ENCODE results near the gene NDST1. TPM values are rescaled to one million over a fixed set of nuclear protein-coding genes. Genes with fewer than 3 reads are reported as not detected.

NDST1 gene
- total and polyA plus RNA-seq, 8 donors: 52.2 to 100 (median 71.3) TPM

GRCh38 chr5:150525163-150525562, 17.2 kb downstream of the NDST1 start:
- intact Hi-C loops (cut with DNase I): loop anchor here in 1 of 2 donors (10.0 kb wide), 1 partner anchor 60 kb away; no protein-coding TSS in a partner anchor
- no peaks in the 10 kb centered on the region for H3K9me3 ChIP-seq
- H3K4me1 ChIP-seq: peaks cover 20 to 65% of the 10 kb centered on the region in 2 donors
- no peak for ATAC-seq
- H3K27ac ChIP-seq: no peak overlapping the region
- no peak for TF ChIP-seq CTCF (IDR thresholded peaks at IDR 0.05)
- DNase-seq: no peak
- H3K4me3 ChIP-seq: no peak overlapping the region
- H3K36me3 ChIP-seq: peaks cover 0 to 42% of the 10 kb centered on the region in 2 donors
- no peaks in the 10 kb centered on the region for H3K27me3 ChIP-seq

GRCh38 chr5:150525781-150526180, 17.9 kb downstream of the NDST1 start:
- Histone ChIP-seq H3K4me3 (no peak overlapping the region), H3K4me1 (peaks cover 20 to 65% of the 10 kb centered on the region in 2 donors), H3K9me3 (no peaks in the 10 kb centered on the region), H3K27ac (no peak overlapping the region), H3K36me3 (peaks cover 0 to 41% of the 10 kb centered on the region in 2 donors), H3K27me3 (no peaks in the 10 kb centered on the region)
- no peak for ATAC-seq
- intact Hi-C loops (cut with DNase I): loop anchor here in 1 of 2 donors (10.0 kb wide), 1 partner anchor 61 kb away; no protein-coding TSS in a partner anchor
- no peak for DNase-seq
- TF ChIP-seq CTCF (IDR thresholded peaks at IDR 0.05): no peak

GRCh38 chr5:150527038-150527437, 19.1 kb downstream of the NDST1 start:
- TF ChIP-seq CTCF (IDR thresholded peaks at IDR 0.05): no peak
- intact Hi-C loops (cut with DNase I): loop anchor here in 1 of 2 donors (10.0 kb wide), 1 partner anchor 62 kb away; no protein-coding TSS in a partner anchor
- no peak overlapping the region for H3K27ac ChIP-seq

GRCh38 chr5:150527808-150528207, 19.9 kb downstream of the NDST1 start:
- Histone ChIP-seq H3K4me1 (peaks cover 13 to 49% of the 10 kb centered on the region in 2 donors), H3K9me3 (no peaks in the 10 kb centered on the region), H3K27ac (no peak overlapping the region), H3K36me3 (peaks cover 0 to 46% of the 10 kb centered on the region in 2 donors), H3K4me3 (no peak overlapping the region), H3K27me3 (no peaks in the 10 kb centered on the region)
- DNase-seq: no peak
- no peak for TF ChIP-seq CTCF (IDR thresholded peaks at IDR 0.05)
- no peak for ATAC-seq
- intact Hi-C loops (cut with DNase I): loop anchor here in 1 of 2 donors (10.0 kb wide), 1 partner anchor 63 kb away; no protein-coding TSS in a partner anchor

More at GRCh38 chr5:150527038-150527437, 19.1 kb downstream of the NDST1 start:
- Histone ChIP-seq H3K36me3 (peaks cover 0 to 41% of the 10 kb centered on the region in 2 donors), H3K4me3 (no peak overlapping the region), H3K27me3 (no peaks in the 10 kb centered on the region), H3K4me1 (peaks cover 20 to 57% of the 10 kb centered on the region in 2 donors), H3K9me3 (no peaks in the 10 kb centered on the region)
- ATAC-seq (no peak), DNase-seq (no peak)

GRCh38 chr5:150528924-150529546, 21.1 kb downstream of the NDST1 start:
- H3K27ac ChIP-seq: peak overlapping the region in 1 of 2 donors; percentile 29
- peaks cover 0 to 58% of the 10 kb centered on the region in 2 donors for H3K36me3 ChIP-seq
- no peak overlapping the region for H3K4me3 ChIP-seq
- TF ChIP-seq CTCF (IDR thresholded peaks at IDR 0.05): no peak
- DNase-seq: no peak
- peaks cover 1 to 37% of the 10 kb centered on the region in 2 donors for H3K4me1 ChIP-seq
- intact Hi-C loops (cut with DNase I): loop anchor here in 1 of 2 donors (10.0 kb wide), 1 partner anchor 64 kb away; no protein-coding TSS in a partner anchor
- H3K9me3 ChIP-seq: no peaks in the 10 kb centered on the region
- H3K27me3 ChIP-seq: no peaks in the 10 kb centered on the region
- no peak for ATAC-seq
